ENCODE measurements around the gene SHISA5. TPM values are rescaled to one million over a fixed set of nuclear protein-coding genes. Genes with fewer than 3 reads are reported as not detected.
A peak's percentile ranks its signal among the peaks of the same experiment; 100 is the strongest.

Gene SHISA5
- polyA plus RNA-seq, 2 of the 4 experiments (the other 2 are of a cell fraction), result 87.5 to 94.3 TPM

DNA sequence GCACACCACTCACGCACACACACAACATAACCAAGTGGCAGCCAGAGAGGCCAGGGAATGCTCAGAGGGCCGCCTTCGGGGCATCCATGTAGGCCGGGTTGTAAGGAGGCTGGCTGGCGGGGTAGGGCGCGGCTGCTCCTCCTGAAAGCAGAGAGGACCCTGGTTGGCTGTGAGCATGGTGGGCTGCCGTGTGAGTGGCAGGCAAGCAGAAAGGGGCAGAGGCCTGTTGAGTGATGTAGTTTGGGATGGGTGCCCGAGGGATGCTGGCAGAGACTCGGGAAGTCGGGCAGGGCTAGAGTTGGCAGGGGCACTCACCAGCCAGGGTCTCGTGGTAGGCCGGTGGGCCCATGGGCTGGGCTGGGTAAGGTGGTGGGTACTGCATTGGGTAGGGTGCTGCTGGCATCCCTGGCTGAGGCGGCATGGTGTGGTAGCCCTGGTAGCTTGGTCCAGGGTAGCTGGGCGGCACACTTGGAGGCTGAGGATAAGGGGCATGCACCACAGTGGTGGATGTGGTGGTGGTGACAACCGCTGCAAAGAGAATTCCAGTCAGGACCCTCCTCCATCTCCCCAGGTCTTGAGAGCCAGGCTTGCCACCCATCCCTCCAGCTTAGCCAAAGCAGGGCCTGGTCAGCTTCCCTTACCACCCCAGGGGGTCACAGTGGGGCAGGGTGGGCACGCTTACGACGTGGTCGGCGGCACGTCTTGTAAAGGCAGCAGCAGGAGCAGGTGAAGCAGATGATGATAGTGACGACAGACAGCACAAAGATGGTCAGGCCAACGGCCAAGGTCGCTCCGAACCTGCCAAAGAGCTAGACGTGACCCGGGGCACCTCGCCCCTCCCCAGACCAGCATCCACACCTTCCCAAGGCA lies 34.7 kb downstream of the SHISA5 start:
- 95% methylated on average over 29 of the region's 29 CpGs for WGBS (ENCODE audit: missing lambda C conversion rate)
- FAIRE-seq, result no peak
- H3K27ac ChIP-seq, result no peak overlapping the region
- no peak for DNase-seq (ENCODE audit: low read depth in 1 of 2, low spot score in 1 of 2)
- no peak for ATAC-seq
- no peaks in the 10 kb centered on the region for H3K9me3 ChIP-seq
- no peak overlapping the region for H3K4me2 ChIP-seq
- H3K4me3 ChIP-seq, result no peak overlapping the region
- CTCF ChIA-PET, result interaction anchor here (0.8 kb wide), 2 partner anchors 38 to 80 kb away, joined by 3 to 4 read pairs; no protein-coding TSS in a partner anchor
- POLR2A ChIA-PET, result no interaction called here
- TF ChIP-seq RFX5 (IDR thresholded peaks at IDR 0.05) (no peak), NFE2L2 (conservative IDR thresholded peaks at IDR 0.05; ENCODE audit: low read length) (no peak), ZNF302 (CRISPR knock-in tag; IDR thresholded peaks at IDR 0.05) (no peak), JUN (IDR thresholded peaks at IDR 0.05) (no peak), PHF8 (IDR thresholded peaks at IDR 0.05; ENCODE audit: borderline replicate concordance, low read depth) (no peak), FOSB (CRISPR knock-in tag; IDR thresholded peaks at IDR 0.05) (no peak)
- H3K4me1 ChIP-seq, result peaks cover 62% of the 10 kb centered on the region

DNA sequence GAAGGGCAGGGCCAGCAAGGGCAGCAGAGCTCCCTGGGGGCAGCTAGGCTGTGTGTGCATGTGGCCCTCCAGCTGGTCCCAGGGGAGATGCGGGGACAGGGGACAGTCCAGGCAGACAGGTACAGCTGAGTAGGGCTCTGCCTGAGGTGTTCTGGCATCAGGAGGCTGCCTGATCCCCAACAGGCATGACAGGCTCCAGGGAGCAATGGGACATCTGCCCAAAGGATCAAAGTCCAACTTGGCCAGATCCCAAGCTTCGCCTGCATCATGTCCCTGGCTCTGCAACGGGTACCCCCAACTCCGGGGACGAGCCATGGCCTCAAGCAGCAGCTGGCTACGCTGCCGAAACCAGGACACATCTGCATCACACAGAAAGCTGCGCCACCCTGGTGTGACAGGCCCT lies 35.6 kb downstream of the SHISA5 start:
- ChIA-PET CTCF (interaction anchor here (0.7 kb wide), 1 partner anchor 21 kb away, joined by 6 read pairs; no protein-coding TSS in a partner anchor), POLR2A (no interaction called here)
- TF ChIP-seq KDM5A (IDR thresholded peaks at IDR 0.05) (no peak), CHD2 (IDR thresholded peaks at IDR 0.05; ENCODE audit: low read length, partially characterized antibody) (no peak), CBX8 (IDR thresholded peaks at IDR 0.05) (no peak)
- ATAC-seq, result no peak
- Histone ChIP-seq H3K4me2 (peak overlapping the region; percentile 91; the same call in 2 of the 3 replicates), H3K4me1 (peaks cover 55% of the 10 kb centered on the region), H3K27ac (peak overlapping the region in 1 of 2 experiments; percentile 96; a peak in 1 of 6 replicates), H3K4me3 (no peak overlapping the region), H3K9me3 (no peaks in the 10 kb centered on the region)
- FAIRE-seq, result no peak
- 70% methylated on average over 6 of the region's 8 CpGs for WGBS (ENCODE audit: missing lambda C conversion rate)
- DNase-seq (ENCODE audit: low read depth in 1 of 2, low spot score in 1 of 2), result no peak

DNA sequence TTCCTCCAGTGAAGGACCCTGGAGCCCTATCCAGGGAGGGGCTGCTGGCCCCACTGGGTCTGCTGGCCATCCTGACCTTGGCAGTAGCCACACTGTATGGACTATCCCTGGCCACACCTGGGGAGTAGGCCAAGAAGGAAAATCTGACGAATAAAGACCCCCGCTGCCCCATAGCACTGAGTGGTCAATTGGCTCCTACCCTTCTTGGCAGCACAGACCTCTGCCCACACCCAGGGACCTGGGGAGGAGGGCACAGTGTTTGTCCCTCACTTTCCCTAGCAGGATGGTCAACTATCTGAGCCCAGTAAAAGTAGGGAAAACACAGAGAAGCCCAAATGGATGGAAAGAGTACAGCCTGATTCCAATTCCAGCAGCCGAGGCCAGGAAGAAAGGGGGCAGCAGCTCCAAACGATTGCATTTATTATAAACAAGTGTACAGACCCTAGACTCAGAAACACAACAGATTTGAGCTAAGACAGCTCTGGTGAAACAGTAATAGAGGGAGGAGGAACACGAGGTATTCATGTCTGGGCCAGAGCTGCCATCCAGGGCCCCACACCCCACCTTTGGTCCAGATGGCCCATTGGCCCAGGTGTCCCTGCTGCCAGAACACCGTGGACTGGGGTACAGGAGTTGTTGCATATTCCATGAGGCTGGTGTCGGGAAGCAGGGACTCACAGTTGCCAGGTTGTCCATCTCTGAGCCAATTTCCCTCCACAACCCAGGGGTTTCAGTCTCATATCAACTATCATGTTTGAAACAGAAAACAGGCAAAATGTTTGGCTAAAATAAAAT lies 36.3 kb downstream of the SHISA5 start:
- Histone ChIP-seq H3K4me1 (peaks cover 52% of the 10 kb centered on the region), H3K9me3 (no peaks in the 10 kb centered on the region), H3K27ac (peak overlapping the region in 1 of 2 experiments; percentile 96; a peak in 4 of 6 replicates), H3K4me2 (peak overlapping the region; percentile 91; the same call in 2 of the 3 replicates), H3K4me3 (no peak overlapping the region)
- no peak for FAIRE-seq
- TF ChIP-seq, protein P1, sequence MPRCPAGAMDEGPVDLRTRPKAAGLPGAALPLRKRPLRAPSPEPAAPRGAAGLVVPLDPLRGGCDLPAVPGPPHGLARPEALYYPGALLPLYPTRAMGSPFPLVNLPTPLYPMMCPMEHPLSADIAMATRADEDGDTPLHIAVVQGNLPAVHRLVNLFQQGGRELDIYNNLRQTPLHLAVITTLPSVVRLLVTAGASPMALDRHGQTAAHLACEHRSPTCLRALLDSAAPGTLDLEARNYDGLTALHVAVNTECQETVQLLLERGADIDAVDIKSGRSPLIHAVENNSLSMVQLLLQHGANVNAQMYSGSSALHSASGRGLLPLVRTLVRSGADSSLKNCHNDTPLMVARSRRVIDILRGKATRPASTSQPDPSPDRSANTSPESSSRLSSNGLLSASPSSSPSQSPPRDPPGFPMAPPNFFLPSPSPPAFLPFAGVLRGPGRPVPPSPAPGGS (IDR thresholded peaks at IDR 0.05), result no peak
- TF ChIP-seq CBX8 (IDR thresholded peaks at IDR 0.05) (no peak), RFX5 (IDR thresholded peaks at IDR 0.05) (no peak), JUN (IDR thresholded peaks at IDR 0.05) (no peak), FOXS1 (CRISPR knock-in tag; IDR thresholded peaks at IDR 0.05) (no peak), EHMT2 (IDR thresholded peaks at IDR 0.05; ENCODE audit: low read depth) (no peak), FOSL2 (IDR thresholded peaks at IDR 0.05) (no peak), FOSL2 (CRISPR knock-in tag; IDR thresholded peaks at IDR 0.05) (no peak), RCOR1 (IDR thresholded peaks at IDR 0.05; ENCODE audit: low read depth, low read length) (no peak), ZSCAN20 (CRISPR knock-in tag; IDR thresholded peaks at IDR 0.05) (no peak), MAZ (IDR thresholded peaks at IDR 0.05; ENCODE audit: borderline replicate concordance, low read depth, low read length) (no peak), GATA3 (IDR thresholded peaks at IDR 0.05; ENCODE audit: borderline replicate concordance) (no peak), POLR2AphosphoS2 (conservative IDR thresholded peaks at IDR 0.05; ENCODE audit: low read length) (no peak), RAD21 (conservative IDR thresholded peaks at IDR 0.05 in 1 of 2, IDR thresholded peaks at IDR 0.05 in 1 of 2) (no peak), MAFK (IDR thresholded peaks at IDR 0.05; ENCODE audit: partially characterized antibody) (no peak)
- TF ChIP-seq, protein P2, sequence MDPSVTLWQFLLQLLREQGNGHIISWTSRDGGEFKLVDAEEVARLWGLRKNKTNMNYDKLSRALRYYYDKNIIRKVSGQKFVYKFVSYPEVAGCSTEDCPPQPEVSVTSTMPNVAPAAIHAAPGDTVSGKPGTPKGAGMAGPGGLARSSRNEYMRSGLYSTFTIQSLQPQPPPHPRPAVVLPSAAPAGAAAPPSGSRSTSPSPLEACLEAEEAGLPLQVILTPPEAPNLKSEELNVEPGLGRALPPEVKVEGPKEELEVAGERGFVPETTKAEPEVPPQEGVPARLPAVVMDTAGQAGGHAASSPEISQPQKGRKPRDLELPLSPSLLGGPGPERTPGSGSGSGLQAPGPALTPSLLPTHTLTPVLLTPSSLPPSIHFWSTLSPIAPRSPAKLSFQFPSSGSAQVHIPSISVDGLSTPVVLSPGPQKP (IDR thresholded peaks at IDR 0.05; ENCODE audit: low read depth, low read length), result no peak
- TF ChIP-seq, protein P3, sequence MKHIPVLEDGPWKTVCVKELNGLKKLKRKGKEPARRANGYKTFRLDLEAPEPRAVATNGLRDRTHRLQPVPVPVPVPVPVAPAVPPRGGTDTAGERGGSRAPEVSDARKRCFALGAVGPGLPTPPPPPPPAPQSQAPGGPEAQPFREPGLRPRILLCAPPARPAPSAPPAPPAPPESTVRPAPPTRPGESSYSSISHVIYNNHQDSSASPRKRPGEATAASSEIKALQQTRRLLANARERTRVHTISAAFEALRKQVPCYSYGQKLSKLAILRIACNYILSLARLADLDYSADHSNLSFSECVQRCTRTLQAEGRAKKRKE (CRISPR knock-in tag; IDR thresholded peaks at IDR 0.05; ENCODE audit: low read depth), result no peak
- TF ChIP-seq, protein P4, sequence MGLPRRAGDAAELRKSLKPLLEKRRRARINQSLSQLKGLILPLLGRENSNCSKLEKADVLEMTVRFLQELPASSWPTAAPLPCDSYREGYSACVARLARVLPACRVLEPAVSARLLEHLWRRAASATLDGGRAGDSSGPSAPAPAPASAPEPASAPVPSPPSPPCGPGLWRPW (IDR thresholded peaks at IDR 0.05), result no peak
- CTCF ChIA-PET, result interaction anchor here (0.6 to 3.3 kb wide), 3 partner anchors 21 to 41 kb away, joined by 5 to 15 read pairs (median 6); no protein-coding TSS in a partner anchor
- POLR2A ChIA-PET, result no interaction called here
- ATAC-seq, result no peak
- DNase-seq (ENCODE audit: low read depth in 1 of 2, low spot score in 1 of 2), result no peak
- 81% methylated on average over 5 of the region's 7 CpGs for WGBS (ENCODE audit: missing lambda C conversion rate)

All from A549 (cell line).